ENCODE measurements around the gene SNRPD3.

DNA sequence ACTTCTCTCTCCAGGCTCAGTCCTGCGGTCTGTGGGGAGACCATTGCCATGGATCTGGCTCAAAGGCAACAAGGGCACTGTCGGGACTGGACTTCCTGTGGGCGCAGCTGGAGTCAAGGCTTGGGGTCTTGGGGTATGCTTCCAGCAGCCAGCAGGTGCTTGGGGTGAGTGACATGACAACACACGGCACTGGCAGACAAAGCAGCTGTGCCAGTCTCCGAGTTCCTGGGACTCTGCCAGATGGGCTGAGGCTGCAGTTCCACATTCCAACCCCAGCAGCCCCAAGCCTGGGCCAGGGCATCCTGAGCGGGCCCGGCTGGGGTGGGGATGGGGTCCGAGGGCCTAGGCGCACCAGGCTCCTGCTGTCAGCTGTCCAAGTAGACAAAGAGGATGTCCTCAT, 13.2 kb upstream of the SNRPD3 start:
- TF ChIP-seq, protein P1, sequence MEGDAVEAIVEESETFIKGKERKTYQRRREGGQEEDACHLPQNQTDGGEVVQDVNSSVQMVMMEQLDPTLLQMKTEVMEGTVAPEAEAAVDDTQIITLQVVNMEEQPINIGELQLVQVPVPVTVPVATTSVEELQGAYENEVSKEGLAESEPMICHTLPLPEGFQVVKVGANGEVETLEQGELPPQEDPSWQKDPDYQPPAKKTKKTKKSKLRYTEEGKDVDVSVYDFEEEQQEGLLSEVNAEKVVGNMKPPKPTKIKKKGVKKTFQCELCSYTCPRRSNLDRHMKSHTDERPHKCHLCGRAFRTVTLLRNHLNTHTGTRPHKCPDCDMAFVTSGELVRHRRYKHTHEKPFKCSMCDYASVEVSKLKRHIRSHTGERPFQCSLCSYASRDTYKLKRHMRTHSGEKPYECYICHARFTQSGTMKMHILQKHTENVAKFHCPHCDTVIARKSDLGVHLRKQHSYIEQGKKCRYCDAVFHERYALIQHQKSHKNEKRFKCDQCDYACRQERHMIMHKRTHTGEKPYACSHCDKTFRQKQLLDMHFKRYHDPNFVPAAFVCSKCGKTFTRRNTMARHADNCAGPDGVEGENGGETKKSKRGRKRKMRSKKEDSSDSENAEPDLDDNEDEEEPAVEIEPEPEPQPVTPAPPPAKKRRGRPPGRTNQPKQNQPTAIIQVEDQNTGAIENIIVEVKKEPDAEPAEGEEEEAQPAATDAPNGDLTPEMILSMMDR (IDR thresholded peaks at IDR 0.05), result no peak
- TF ChIP-seq POLR2A (IDR thresholded peaks at IDR 0.05), result no peak
